Suprapubic skin (tissue), 4 donors: Measurements from ENCODE around the gene DCP1A.

Source experiments
- EP300 ChIP-seq: sonication (generic); formaldehyde crosslinking; IDR thresholded peaks from one replicate; pipeline ENCODE4 v1.6.1; 2017; ENCODE audit warnings: antibody characterized with exemption
- POLR2A ChIP-seq, 2 donors: fragments of 450-650 bp; IDR thresholded peaks; one replicate each; pipeline ENCODE4 v1.6.1; 2017; ENCODE audit warnings: antibody characterized with exemption in 2 of 2, mild to moderate bottlenecking in 2 of 2, moderate library complexity in 2 of 2
- POLR2AphosphoS5 ChIP-seq, 3 donors: sonication (generic); formaldehyde crosslinking; IDR thresholded peaks; one replicate each; pipeline ENCODE4 v1.6.1; 2017; ENCODE audit warnings: antibody characterized with exemption in 3 of 3
- TF ChIP-seq, protein P1 (sequence below), 2 donors: fragments of 200-600 bp in 1 of 2; fragments of 450-650 bp in 1 of 2; sonication (generic) in 1 of 2; IDR thresholded peaks; one replicate each; pipeline ENCODE4 v1.5.1; 2016 to 2019; ENCODE audit warnings: antibody characterized with exemption in 2 of 2, mild to moderate bottlenecking in 1 of 2, moderate library complexity in 1 of 2

DNA sequence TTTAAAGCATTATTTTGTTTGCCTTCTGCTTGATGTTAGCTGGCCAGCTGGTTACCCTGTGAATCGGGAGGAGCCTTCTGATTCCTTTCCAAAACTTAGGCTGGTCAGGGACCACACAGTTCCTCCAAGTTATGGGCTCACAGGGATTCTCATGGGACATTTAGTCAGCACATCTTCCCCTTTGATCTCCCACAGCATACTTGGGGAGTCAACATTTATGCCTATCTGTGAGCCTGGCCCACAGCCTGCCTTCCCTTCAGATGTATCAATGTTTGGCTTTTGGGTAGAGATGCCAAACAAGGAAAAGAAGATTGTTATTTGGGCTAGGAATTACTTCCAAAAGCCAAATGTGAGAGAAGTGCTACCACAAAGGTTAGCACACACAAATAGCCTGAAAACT lies 32.6 kb upstream of the DCP1A start:
- TF ChIP-seq, protein P1, sequence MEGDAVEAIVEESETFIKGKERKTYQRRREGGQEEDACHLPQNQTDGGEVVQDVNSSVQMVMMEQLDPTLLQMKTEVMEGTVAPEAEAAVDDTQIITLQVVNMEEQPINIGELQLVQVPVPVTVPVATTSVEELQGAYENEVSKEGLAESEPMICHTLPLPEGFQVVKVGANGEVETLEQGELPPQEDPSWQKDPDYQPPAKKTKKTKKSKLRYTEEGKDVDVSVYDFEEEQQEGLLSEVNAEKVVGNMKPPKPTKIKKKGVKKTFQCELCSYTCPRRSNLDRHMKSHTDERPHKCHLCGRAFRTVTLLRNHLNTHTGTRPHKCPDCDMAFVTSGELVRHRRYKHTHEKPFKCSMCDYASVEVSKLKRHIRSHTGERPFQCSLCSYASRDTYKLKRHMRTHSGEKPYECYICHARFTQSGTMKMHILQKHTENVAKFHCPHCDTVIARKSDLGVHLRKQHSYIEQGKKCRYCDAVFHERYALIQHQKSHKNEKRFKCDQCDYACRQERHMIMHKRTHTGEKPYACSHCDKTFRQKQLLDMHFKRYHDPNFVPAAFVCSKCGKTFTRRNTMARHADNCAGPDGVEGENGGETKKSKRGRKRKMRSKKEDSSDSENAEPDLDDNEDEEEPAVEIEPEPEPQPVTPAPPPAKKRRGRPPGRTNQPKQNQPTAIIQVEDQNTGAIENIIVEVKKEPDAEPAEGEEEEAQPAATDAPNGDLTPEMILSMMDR (IDR thresholded peaks at IDR 0.05), result no peak
- TF ChIP-seq POLR2A (IDR thresholded peaks at IDR 0.05) (no peak), EP300 (no peak), POLR2AphosphoS5 (IDR thresholded peaks at IDR 0.05) (no peak)
